HCEC 1CT (cell line): ENCODE measurements around the gene PRR19.

Experiments used
- DNase-seq: peaks from one replicate; pipeline ENCODE4 v3.0.0-alpha.2; 2017

The PRR19 gene

DNA sequence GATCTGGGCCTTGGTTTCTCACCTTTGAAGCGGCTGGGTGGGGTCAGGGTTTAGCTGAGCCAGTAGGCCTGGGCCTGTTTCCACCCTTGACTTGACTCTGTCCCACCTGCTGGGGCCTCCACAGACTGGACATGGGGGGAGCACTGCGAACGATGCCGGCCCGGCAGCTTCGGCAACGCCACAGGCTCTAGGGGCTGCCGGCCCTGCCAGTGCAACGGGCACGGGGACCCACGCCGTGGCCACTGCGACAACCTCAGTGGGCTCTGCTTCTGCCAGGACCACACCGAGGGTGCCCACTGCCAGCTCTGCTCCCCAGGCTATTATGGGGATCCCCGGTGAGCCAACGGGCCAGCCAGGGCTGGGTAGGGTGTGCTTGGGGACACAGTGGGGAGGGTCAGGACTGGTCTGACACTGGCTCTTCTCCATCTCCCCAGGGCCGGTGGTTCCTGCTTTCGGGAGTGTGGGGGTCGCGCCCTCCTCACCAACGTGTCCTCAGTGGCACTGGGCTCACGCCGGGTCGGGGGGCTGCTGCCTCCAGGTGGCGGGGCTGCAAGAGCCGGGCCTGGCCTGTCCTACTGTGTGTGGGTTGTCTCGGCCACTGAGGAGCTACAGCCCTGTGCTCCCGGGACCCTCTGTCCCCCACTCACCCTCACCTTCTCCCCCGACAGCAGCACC lies 51.5 kb downstream of the PRR19 start:
- no peak for DNase-seq

DNA sequence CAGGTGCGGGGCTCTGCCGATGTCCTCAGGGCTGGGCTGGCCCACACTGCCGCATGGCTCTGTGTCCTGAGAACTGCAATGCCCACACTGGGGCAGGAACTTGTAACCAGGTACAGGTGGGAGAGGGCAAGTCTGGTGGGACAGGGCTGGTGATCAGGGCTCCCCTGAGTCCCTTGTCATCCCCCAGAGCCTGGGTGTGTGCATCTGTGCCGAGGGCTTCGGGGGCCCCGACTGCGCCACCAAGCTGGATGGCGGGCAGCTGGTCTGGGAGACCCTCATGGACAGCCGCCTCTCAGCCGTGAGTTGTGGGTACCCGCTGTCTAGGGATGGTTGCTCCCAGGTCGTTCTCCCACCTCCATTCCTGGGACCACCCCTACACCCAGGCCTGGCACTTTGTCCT lies 54.0 kb downstream of the PRR19 start:
- no peak for DNase-seq

DNA sequence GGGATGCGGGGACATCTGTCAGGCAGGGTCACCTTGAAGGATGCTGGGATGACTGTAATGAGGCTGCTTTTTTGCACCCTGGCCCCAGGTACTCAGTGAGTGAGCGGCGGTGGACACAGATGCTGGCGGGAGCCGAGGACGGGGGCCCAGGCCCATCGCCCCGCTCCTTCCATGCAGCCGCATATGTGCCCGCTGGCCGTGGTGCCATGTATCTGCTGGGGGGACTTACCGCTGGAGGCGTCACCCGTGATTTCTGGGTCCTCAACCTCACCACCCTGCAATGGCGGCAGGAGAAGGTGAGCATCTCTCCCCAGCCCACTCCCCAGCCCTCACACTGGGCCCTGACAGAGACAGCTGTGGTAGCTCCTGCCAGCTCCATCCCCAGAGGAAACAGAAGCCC lies 54.8 kb downstream of the PRR19 start:
- DNase-seq: no peak

DNA sequence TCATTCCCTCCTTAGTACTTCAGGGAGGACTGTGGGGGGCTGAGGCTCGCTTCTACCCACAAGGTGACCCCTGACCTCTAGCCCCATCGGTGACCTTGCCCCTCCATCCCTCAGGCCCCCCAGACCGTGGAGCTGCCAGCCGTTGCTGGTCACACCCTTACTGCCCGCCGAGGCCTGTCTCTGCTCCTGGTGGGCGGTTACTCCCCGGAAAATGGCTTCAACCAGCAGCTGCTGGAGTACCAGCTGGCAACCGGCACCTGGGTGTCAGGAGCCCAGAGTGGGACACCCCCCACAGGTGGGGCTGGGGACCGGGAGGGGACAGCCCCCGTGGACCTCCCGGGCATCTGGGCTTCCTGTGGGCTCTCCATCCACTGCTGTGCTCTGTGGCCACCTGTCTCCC lies 55.4 kb downstream of the PRR19 start:
- DNase-seq: no peak
